PC-9 (cell line): ENCODE measurements around the gene SIT1.

ENCODE experiments used
- CTCF ChIP-seq: fragments of 200-600 bp; sonication (generic); conservative IDR thresholded peaks from 2 replicates; pipeline ENCODE4 v1.6.1; 2017; ENCODE audit warnings: mixed run types, antibody characterized with exemption, mild to moderate bottlenecking, moderate library complexity
- EZH2 ChIP-seq: fragments of 200-600 bp; sonication (generic); IDR thresholded peaks from 2 replicates; pipeline ENCODE4 v1.8.0; 2017; ENCODE audit warnings: antibody characterized with exemption, low read depth

GRCh38 chr9:35618854-35619799, 31.6 kb downstream of the SIT1 start:
- TF ChIP-seq CTCF, result no peak
- TF ChIP-seq EZH2, result no peak
